Measurements from ENCODE around the gene ATP11C.

- TF ChIP-seq CTCF (optimal IDR thresholded peaks at IDR 0.05 in 1 of 3, IDR thresholded peaks at IDR 0.05 in 1 of 3, conservative IDR thresholded peaks at IDR 0.05 in 1 of 3; ENCODE audit: extremely low read depth in 1 of 3, insufficient read depth in 2 of 3, low read length in 3 of 3) = no peak
- no peak for TF ChIP-seq EZH2 (IDR thresholded peaks at IDR 0.05; ENCODE audit: low read length)
These were observed 174.6 kb downstream of the ATP11C start for GRCh38 chrX:139758250-139758649.

Measured in keratinocyte (primary cell).